Caco-2 (cell line): Measurements from ENCODE around the gene CRYGC. TPM values are rescaled to one million over a fixed set of nuclear protein-coding genes. Genes with fewer than 3 reads are reported as not detected.
"Not testable (repeated sequence)": the region's sequence is repeated elsewhere in the genome, so short reads cannot be mapped to it uniquely, and the experiment has no call there.

Source experiments
- BruUV-seq: library from RNA; stranded (reverse); fragments of 400-500 nt; replicated peaks from 2 replicates; lab custom pipeline; 2021; lab: Mats Ljungman, UMichigan
- CTCF ChIA-PET: fragments of 300-600 bp; sonication (Branson Sonifier 250); formaldehyde crosslinking; loops from one replicate; lab custom pipeline; 2022; ENCODE audit warnings: antibody characterized with exemption; lab: Charles Lee
- POLR2A ChIA-PET: fragments of 300-600 bp; sonication (Branson Sonifier 250); formaldehyde crosslinking; loops from one replicate; lab custom pipeline; 2022; ENCODE audit warnings: antibody characterized with exemption; lab: Charles Lee
- DNase-seq, 2 experiments: peaks; one replicate each; pipeline versions ENCODE4 v3.0.0 to v3.0.0-alpha.2; 2020 to 2022
- H3K27me3 ChIP-seq: replicated peaks from 2 replicates; pipeline ENCODE4 v1.6.0; 2011; ENCODE audit warnings: low read length; ENCODE audit not compliant: control insufficient read depth, insufficient read depth
- H3K36me3 ChIP-seq: 2 replicates; pipeline ENCODE4 v1.5.1; 2011; ENCODE audit warnings: low read length; ENCODE audit not compliant: control insufficient read depth, insufficient read depth
- H3K4me1 ChIP-seq: fragments of 250-450 bp; sonication (Bioruptor Pico); 2 replicates; pipeline ENCODE4 v1.5.1; 2020; ENCODE audit warnings: mild to moderate bottlenecking
- H3K4me3 ChIP-seq: 2 replicates; pipeline ENCODE4 v1.5.1; 2011; ENCODE audit warnings: low read depth, mild to moderate bottlenecking, control low read depth, low read length
- H3K9me3 ChIP-seq: fragments of 250-450 bp; sonication (Bioruptor Pico); 2 replicates; pipeline ENCODE4 v1.5.1; 2020; ENCODE audit warnings: mild to moderate bottlenecking, moderate library complexity
- H3K27ac Mint-ChIP-seq: one replicate; pipeline ENCODE4 v1.8.0; 2022; ENCODE audit warnings: mixed read lengths; ENCODE audit not compliant: unreplicated experiment
- H3K27me3 Mint-ChIP-seq: one replicate; pipeline ENCODE4 v1.8.0; 2022; ENCODE audit warnings: mixed read lengths; ENCODE audit not compliant: insufficient read depth, unreplicated experiment
- H3K36me3 Mint-ChIP-seq: one replicate; pipeline ENCODE4 v1.8.0; 2022; ENCODE audit warnings: mild to moderate bottlenecking, mixed read lengths; ENCODE audit not compliant: insufficient read depth, unreplicated experiment
- H3K4me1 Mint-ChIP-seq: one replicate; pipeline ENCODE4 v1.8.0; 2022; ENCODE audit warnings: low read depth, mixed read lengths; ENCODE audit not compliant: unreplicated experiment
- H3K4me3 Mint-ChIP-seq: one replicate; pipeline ENCODE4 v1.8.0; 2022; ENCODE audit warnings: mild to moderate bottlenecking, moderate library complexity, mixed read lengths; ENCODE audit not compliant: unreplicated experiment
- H3K9me3 Mint-ChIP-seq: one replicate; pipeline ENCODE4 v1.8.0; 2022; ENCODE audit warnings: mixed read lengths; ENCODE audit not compliant: unreplicated experiment
- CTCF ChIP-seq, 2 experiments: fragments of 200-600 bp in 1 of 2; IDR thresholded peaks; 1 replicate in 1 of 2; 2 replicates in 1 of 2; pipeline versions ENCODE4 v1.5.1 to v1.8.0; 2011 to 2022; ENCODE audit warnings: antibody characterized with exemption in 1 of 2, control low read depth in 1 of 2, inconsistent platforms in 1 of 2, low read depth in 1 of 2, low read length in 1 of 2, mild to moderate bottlenecking in 1 of 2, moderate library complexity in 1 of 2; ENCODE audit not compliant: insufficient read depth in 1 of 2, severe bottlenecking in 1 of 2, unreplicated experiment in 1 of 2
- intact Hi-C: fragments of 100-400 bp; cut with micrococcal nuclease; formaldehyde crosslinking; loops from one replicate; pipeline ENCODE4 v1.10.0; 2022; ENCODE audit not compliant: unreplicated experiment
- total RNA-seq: library from RNA; stranded (reverse); gene quantifications from 2 replicates; pipeline ENCODE4 v1.2.3, GENCODE V29; 2022

CRYGC gene
- total RNA-seq, 1 experiment from 2014 or later: not detected

- intact Hi-C loops: loop anchor here (2.0 kb wide), 1 partner anchor 24 kb away; no protein-coding TSS in a partner anchor
- no peak for DNase-seq
- no peaks in the 10 kb centered on the region for H3K9me3 ChIP-seq
- ChIA-PET POLR2A (no interaction called here), CTCF (no interaction called here)
- no TSS peak for BruUV-seq
- Mint-ChIP-seq H3K27me3 (no peaks in the 10 kb centered on the region), H3K4me1 (peaks cover 24% of the 10 kb centered on the region), H3K9me3 (no peaks in the 10 kb centered on the region), H3K27ac (peak overlapping the region; percentile 79), H3K36me3 (peaks cover 15% of the 10 kb centered on the region), H3K4me3 (no peak overlapping the region)
- no peak for TF ChIP-seq CTCF (IDR thresholded peaks at IDR 0.05; ENCODE audit: insufficient read depth in 1 of 2, low read depth in 1 of 2, low read length in 1 of 2, severe bottlenecking in 1 of 2, unreplicated experiment in 1 of 2)
- H3K4me1 ChIP-seq: peaks cover 47% of the 10 kb centered on the region
- no peak overlapping the region for H3K4me3 ChIP-seq
- H3K27me3 ChIP-seq: no peaks in the 10 kb centered on the region
- no peaks in the 10 kb centered on the region for H3K36me3 ChIP-seq
These were observed 10.7 kb downstream of the CRYGC start for GRCh38 chr2:208118918-208119317.

- peaks cover 15% of the 10 kb centered on the region for H3K36me3 Mint-ChIP-seq
- H3K27me3 Mint-ChIP-seq, POLR2A ChIA-PET, H3K4me3 ChIP-seq, H3K9me3 Mint-ChIP-seq, H3K9me3 ChIP-seq, CTCF ChIA-PET, H3K27me3 ChIP-seq, H3K36me3 ChIP-seq, BruUV-seq: not testable (repeated sequence)
- intact Hi-C loops: loop anchor here (2.0 kb wide), 2 partner anchors 13 to 15 kb away; no protein-coding TSS in a partner anchor
- H3K27ac Mint-ChIP-seq: peak overlapping the region; percentile 79
- DNase-seq: peak; percentile 56 to 78
- peaks cover 62% of the 10 kb centered on the region for H3K4me1 ChIP-seq
- peak overlapping the region; percentile 63 for H3K4me3 Mint-ChIP-seq
- H3K4me1 Mint-ChIP-seq: peaks cover 36% of the 10 kb centered on the region
These were observed 12.2 kb downstream of the CRYGC start for GRCh38 chr2:208117390-208117789.

GRCh38 chr2:208112969-208113368, 16.7 kb downstream of the CRYGC start:
- H3K36me3 ChIP-seq: no peaks in the 10 kb centered on the region
- H3K4me1 ChIP-seq: peaks cover 42% of the 10 kb centered on the region
- Mint-ChIP-seq H3K27ac (no peak overlapping the region), H3K4me1 (peaks cover 24% of the 10 kb centered on the region), H3K9me3 (no peaks in the 10 kb centered on the region), H3K4me3 (peak overlapping the region; percentile 62), H3K36me3 (peaks cover 7% of the 10 kb centered on the region), H3K27me3 (no peaks in the 10 kb centered on the region)
- H3K4me3 ChIP-seq: no peak overlapping the region
- H3K9me3 ChIP-seq: no peaks in the 10 kb centered on the region
- TF ChIP-seq CTCF (IDR thresholded peaks at IDR 0.05; ENCODE audit: insufficient read depth in 1 of 2, low read depth in 1 of 2, low read length in 1 of 2, severe bottlenecking in 1 of 2, unreplicated experiment in 1 of 2): no peak
- CTCF ChIA-PET: interaction anchor here (0.7 kb wide), 2 partner anchors 11 to 62 kb away, joined by 3 to 6 read pairs; no protein-coding TSS in a partner anchor
- no TSS peak for BruUV-seq
- DNase-seq: peak; percentile 74 to 81
- H3K27me3 ChIP-seq: no peaks in the 10 kb centered on the region
- intact Hi-C loops: loop anchor here (1.0 kb wide), 1 partner anchor 142 kb away; the partner anchor contains the start of gene IDH1
- POLR2A ChIA-PET: interaction anchor here (0.6 kb wide), 1 partner anchor 23 kb away, joined by 3 read pairs; no protein-coding TSS in a partner anchor

GRCh38 chr2:208112273-208112745, 17.3 kb downstream of the CRYGC start:
- DNase-seq, H3K27ac Mint-ChIP-seq, H3K27me3 Mint-ChIP-seq, H3K9me3 ChIP-seq, POLR2A ChIA-PET, BruUV-seq, H3K4me3 Mint-ChIP-seq, H3K9me3 Mint-ChIP-seq, H3K27me3 ChIP-seq, intact Hi-C loops, H3K36me3 Mint-ChIP-seq, CTCF ChIA-PET, H3K4me3 ChIP-seq, H3K36me3 ChIP-seq: not testable (repeated sequence)
- H3K4me1 ChIP-seq: peaks cover 35% of the 10 kb centered on the region
- peaks cover 17% of the 10 kb centered on the region for H3K4me1 Mint-ChIP-seq
